Measurements from ENCODE around the gene IFT81. TPM values are rescaled to one million over a fixed set of nuclear protein-coding genes. Genes with fewer than 3 reads are reported as not detected.

Gene IFT81
- total and polyA plus RNA-seq, 2 donors from 2014 or later, result 6.5 to 16.6 TPM

DNA sequence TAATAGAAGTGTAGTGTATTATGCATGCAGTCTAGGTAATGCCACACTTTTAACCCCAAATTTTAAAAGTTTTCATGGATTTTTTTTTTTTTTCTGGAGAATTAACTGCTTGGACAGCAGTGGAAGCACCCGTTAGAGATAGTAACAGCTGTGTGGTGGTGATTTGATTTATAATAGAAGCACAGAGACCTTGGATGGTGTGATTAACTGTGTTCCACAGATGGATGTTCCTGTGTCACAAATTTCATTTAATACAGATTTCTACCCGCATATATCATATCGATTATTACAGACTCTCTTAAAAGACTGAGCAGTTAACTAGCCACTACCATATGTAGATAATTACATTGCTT, 47.0 kb downstream of the IFT81 start:
- TF ChIP-seq, protein P1, sequence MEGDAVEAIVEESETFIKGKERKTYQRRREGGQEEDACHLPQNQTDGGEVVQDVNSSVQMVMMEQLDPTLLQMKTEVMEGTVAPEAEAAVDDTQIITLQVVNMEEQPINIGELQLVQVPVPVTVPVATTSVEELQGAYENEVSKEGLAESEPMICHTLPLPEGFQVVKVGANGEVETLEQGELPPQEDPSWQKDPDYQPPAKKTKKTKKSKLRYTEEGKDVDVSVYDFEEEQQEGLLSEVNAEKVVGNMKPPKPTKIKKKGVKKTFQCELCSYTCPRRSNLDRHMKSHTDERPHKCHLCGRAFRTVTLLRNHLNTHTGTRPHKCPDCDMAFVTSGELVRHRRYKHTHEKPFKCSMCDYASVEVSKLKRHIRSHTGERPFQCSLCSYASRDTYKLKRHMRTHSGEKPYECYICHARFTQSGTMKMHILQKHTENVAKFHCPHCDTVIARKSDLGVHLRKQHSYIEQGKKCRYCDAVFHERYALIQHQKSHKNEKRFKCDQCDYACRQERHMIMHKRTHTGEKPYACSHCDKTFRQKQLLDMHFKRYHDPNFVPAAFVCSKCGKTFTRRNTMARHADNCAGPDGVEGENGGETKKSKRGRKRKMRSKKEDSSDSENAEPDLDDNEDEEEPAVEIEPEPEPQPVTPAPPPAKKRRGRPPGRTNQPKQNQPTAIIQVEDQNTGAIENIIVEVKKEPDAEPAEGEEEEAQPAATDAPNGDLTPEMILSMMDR (IDR thresholded peaks at IDR 0.05; ENCODE audit: borderline replicate concordance, extremely low read depth, insufficient read depth), result no peak
- Histone ChIP-seq H3K27ac (ENCODE audit: low read depth in 2 of 2, low read length in 2 of 2) (no peak overlapping the region), H3K9me3 (ENCODE audit: control insufficient read depth in 2 of 3, insufficient read depth in 1 of 3, low read length in 3 of 3) (no peaks in the 10 kb centered on the region), H3K4me3 (ENCODE audit: low read length in 3 of 3) (no peak overlapping the region), H3K36me3 (ENCODE audit: control insufficient read depth in 2 of 3, insufficient read depth in 3 of 3, low read length in 3 of 3) (peaks cover 0 to 3% (median 2%) of the 10 kb centered on the region in 3 donors), H3K4me1 (ENCODE audit: control insufficient read depth in 2 of 3, insufficient read depth in 2 of 3, low read depth in 1 of 3, low read length in 3 of 3) (no peaks in the 10 kb centered on the region), H3K27me3 (ENCODE audit: control insufficient read depth, insufficient read depth, low read length) (no peaks in the 10 kb centered on the region), H3K9ac (ENCODE audit: low read length in 3 of 3) (no peak overlapping the region)
- no peak for DNase-seq
- intact Hi-C loops (cut with DNase I), result no loop called here
- no peak for FAIRE-seq

DNA sequence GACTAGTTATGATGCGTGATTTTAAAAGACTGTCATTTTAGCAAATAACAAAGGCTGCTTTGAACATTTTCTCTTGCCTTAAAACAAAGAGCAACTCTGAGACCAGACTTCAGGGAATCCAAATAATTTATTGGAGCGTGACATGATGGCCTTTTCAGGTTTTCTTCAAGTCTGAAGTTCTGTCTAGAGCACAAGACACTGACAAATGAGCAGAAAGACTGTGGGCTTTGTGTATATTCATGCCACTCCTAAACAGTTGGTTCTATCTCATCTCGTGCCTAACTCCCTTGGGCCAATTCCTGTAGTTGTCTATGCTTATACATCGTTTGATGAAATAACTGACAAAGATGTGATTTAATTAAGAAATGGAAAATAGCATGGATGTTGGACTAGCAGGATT, 47.5 kb downstream of the IFT81 start:
- TF ChIP-seq, protein P1 (IDR thresholded peaks at IDR 0.05; ENCODE audit: borderline replicate concordance, extremely low read depth, insufficient read depth), result no peak
- no peak overlapping the region for H3K4me3 ChIP-seq (ENCODE audit: low read length in 3 of 3)
- H3K27me3 ChIP-seq (ENCODE audit: control insufficient read depth, insufficient read depth, low read length), result no peaks in the 10 kb centered on the region
- intact Hi-C loops (cut with DNase I), result no loop called here
- H3K4me1 ChIP-seq (ENCODE audit: control insufficient read depth in 2 of 3, insufficient read depth in 2 of 3, low read depth in 1 of 3, low read length in 3 of 3), result no peaks in the 10 kb centered on the region
- no peak overlapping the region for H3K9ac ChIP-seq (ENCODE audit: low read length in 3 of 3)
- peaks cover 0 to 3% (median 2%) of the 10 kb centered on the region in 3 donors for H3K36me3 ChIP-seq (ENCODE audit: control insufficient read depth in 2 of 3, insufficient read depth in 3 of 3, low read length in 3 of 3)
- H3K27ac ChIP-seq (ENCODE audit: low read depth in 2 of 2, low read length in 2 of 2), result no peak overlapping the region
- no peaks in the 10 kb centered on the region for H3K9me3 ChIP-seq (ENCODE audit: control insufficient read depth in 2 of 3, insufficient read depth in 1 of 3, low read length in 3 of 3)
- FAIRE-seq (no peak), DNase-seq (no peak)

DNA sequence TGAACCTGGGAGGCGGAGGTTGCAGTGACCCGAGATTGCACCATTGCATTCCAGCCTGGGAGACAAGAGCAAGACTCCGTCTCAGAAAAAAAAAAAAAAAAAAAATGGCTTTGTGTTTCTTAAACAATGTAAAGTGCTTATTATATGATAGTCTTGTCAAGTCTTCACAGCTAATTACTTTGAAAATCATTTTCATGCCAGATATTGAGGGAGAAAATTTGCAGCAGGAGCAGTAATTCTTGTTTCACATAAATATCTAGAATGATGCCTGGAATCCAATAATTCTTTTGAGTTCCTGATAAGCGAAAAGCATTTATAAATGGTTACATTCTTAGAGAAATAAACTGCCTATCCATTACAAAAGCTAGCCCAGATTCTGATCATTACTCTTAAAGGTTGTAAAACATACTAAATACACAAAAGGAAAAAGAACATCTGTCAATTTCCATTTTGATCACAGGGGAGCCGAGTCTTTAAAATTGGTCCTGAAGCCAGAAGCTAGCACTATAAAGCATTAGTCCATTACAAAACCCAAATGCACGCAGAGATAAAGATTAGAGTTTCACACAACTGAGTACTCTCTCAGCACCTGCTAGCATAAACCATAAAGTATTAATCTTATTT, 50.3 kb downstream of the IFT81 start:
- TF ChIP-seq, protein P1 (IDR thresholded peaks at IDR 0.05; ENCODE audit: borderline replicate concordance, extremely low read depth, insufficient read depth), result no peak
- DNase-seq, result no peak
- Histone ChIP-seq H3K27me3 (ENCODE audit: control insufficient read depth, insufficient read depth, low read length) (no peaks in the 10 kb centered on the region), H3K27ac (ENCODE audit: low read depth in 2 of 2, low read length in 2 of 2) (no peak overlapping the region), H3K9me3 (ENCODE audit: control insufficient read depth in 2 of 3, insufficient read depth in 1 of 3, low read length in 3 of 3) (no peaks in the 10 kb centered on the region), H3K4me1 (ENCODE audit: control insufficient read depth in 2 of 3, insufficient read depth in 2 of 3, low read depth in 1 of 3, low read length in 3 of 3) (no peaks in the 10 kb centered on the region), H3K36me3 (ENCODE audit: control insufficient read depth in 2 of 3, insufficient read depth in 3 of 3, low read length in 3 of 3) (peaks cover 0 to 3% (median 0%) of the 10 kb centered on the region in 3 donors), H3K9ac (ENCODE audit: low read length in 3 of 3) (no peak overlapping the region), H3K4me3 (ENCODE audit: low read length in 3 of 3) (no peak overlapping the region)
- intact Hi-C loops (cut with DNase I), result no loop called here
- FAIRE-seq, result no peak

DNA sequence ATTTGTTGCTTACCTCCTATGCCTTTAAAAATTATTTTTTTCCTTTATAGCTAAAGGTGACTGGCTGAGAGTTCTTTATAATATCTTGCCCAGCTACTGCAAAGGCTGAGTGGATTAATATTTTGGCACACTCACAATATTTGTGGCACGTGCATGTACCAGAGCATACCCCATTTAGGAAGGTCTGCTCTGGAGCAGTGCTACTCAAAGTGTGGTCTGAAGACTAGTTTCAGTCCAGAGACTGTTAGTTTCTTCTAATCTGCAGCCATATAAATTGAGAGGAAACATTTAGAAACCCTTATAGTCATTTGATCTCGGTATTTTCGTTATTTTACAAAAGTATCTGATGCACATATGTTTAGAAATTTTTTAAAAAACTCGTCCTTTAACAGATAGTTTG, 51.0 kb downstream of the IFT81 start:
- FAIRE-seq, result no peak
- intact Hi-C loops (cut with DNase I), result no loop called here

More for the DNA sequence above, 51.0 kb downstream of the IFT81 start:
- peaks cover 0 to 3% (median 0%) of the 10 kb centered on the region in 3 donors for H3K36me3 ChIP-seq (ENCODE audit: control insufficient read depth in 2 of 3, insufficient read depth in 3 of 3, low read length in 3 of 3)
- H3K27ac ChIP-seq (ENCODE audit: low read depth in 2 of 2, low read length in 2 of 2), result no peak overlapping the region
- TF ChIP-seq, protein P1 (IDR thresholded peaks at IDR 0.05; ENCODE audit: borderline replicate concordance, extremely low read depth, insufficient read depth), result no peak
- no peak overlapping the region for H3K4me3 ChIP-seq (ENCODE audit: low read length in 3 of 3)
- H3K9ac ChIP-seq (ENCODE audit: low read length in 3 of 3), result no peak overlapping the region
- H3K27me3 ChIP-seq (ENCODE audit: control insufficient read depth, insufficient read depth, low read length), result no peaks in the 10 kb centered on the region
- peaks cover 0 to under 1% (median 0%) of the 10 kb centered on the region in 3 donors for H3K4me1 ChIP-seq (ENCODE audit: control insufficient read depth in 2 of 3, insufficient read depth in 2 of 3, low read depth in 1 of 3, low read length in 3 of 3)
- no peaks in the 10 kb centered on the region for H3K9me3 ChIP-seq (ENCODE audit: control insufficient read depth in 2 of 3, insufficient read depth in 1 of 3, low read length in 3 of 3)
- no peak for DNase-seq

All from kidney (tissue), 14 donors.